HL-60 (cell line): ENCODE results near the gene CHAF1A.

Experiments used
- GABPA ChIP-seq: IDR thresholded peaks from 2 replicates; pipeline ENCODE4 v1.6.1; 2012; ENCODE audit warnings: low read depth
- POLR2AphosphoS5 ChIP-seq: IDR thresholded peaks from 2 replicates; pipeline ENCODE4 v1.6.1; 2012; ENCODE audit warnings: low read depth
- TF ChIP-seq, protein P1 (sequence below): IDR thresholded peaks from one replicate; pipeline ENCODE4 v1.5.1; 2011; ENCODE audit warnings: low read length, control low read depth, inconsistent platforms; ENCODE audit not compliant: insufficient read depth
- TF ChIP-seq, protein P2 (sequence below): IDR thresholded peaks from 2 replicates; pipeline ENCODE4 v1.6.1; 2012; ENCODE audit warnings: low read depth; ENCODE audit not compliant: insufficient replicate concordance

DNA sequence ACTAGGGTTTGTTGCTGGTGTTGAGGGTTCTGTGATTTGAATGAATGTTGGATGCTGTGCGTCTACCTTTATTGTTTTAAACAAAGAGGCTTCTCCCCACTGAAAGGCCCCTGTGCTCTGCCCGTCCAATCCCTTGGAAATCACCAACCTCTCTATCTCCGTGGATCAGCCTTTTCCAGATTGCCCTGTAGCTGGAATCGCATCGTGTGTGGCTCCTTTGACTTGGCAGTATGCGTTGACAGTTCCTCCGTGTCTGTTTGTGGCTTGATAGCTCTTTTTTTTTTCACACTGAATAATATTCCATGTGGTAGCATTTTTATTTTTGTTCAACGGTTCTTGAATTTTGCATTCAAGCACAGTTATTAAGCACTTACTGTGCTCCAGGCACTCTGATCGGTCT lies 32.0 kb downstream of the CHAF1A start:
- TF ChIP-seq, protein P1, sequence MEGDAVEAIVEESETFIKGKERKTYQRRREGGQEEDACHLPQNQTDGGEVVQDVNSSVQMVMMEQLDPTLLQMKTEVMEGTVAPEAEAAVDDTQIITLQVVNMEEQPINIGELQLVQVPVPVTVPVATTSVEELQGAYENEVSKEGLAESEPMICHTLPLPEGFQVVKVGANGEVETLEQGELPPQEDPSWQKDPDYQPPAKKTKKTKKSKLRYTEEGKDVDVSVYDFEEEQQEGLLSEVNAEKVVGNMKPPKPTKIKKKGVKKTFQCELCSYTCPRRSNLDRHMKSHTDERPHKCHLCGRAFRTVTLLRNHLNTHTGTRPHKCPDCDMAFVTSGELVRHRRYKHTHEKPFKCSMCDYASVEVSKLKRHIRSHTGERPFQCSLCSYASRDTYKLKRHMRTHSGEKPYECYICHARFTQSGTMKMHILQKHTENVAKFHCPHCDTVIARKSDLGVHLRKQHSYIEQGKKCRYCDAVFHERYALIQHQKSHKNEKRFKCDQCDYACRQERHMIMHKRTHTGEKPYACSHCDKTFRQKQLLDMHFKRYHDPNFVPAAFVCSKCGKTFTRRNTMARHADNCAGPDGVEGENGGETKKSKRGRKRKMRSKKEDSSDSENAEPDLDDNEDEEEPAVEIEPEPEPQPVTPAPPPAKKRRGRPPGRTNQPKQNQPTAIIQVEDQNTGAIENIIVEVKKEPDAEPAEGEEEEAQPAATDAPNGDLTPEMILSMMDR, result no peak
- TF ChIP-seq POLR2AphosphoS5 (no peak), GABPA (no peak)
- TF ChIP-seq, protein P2, sequence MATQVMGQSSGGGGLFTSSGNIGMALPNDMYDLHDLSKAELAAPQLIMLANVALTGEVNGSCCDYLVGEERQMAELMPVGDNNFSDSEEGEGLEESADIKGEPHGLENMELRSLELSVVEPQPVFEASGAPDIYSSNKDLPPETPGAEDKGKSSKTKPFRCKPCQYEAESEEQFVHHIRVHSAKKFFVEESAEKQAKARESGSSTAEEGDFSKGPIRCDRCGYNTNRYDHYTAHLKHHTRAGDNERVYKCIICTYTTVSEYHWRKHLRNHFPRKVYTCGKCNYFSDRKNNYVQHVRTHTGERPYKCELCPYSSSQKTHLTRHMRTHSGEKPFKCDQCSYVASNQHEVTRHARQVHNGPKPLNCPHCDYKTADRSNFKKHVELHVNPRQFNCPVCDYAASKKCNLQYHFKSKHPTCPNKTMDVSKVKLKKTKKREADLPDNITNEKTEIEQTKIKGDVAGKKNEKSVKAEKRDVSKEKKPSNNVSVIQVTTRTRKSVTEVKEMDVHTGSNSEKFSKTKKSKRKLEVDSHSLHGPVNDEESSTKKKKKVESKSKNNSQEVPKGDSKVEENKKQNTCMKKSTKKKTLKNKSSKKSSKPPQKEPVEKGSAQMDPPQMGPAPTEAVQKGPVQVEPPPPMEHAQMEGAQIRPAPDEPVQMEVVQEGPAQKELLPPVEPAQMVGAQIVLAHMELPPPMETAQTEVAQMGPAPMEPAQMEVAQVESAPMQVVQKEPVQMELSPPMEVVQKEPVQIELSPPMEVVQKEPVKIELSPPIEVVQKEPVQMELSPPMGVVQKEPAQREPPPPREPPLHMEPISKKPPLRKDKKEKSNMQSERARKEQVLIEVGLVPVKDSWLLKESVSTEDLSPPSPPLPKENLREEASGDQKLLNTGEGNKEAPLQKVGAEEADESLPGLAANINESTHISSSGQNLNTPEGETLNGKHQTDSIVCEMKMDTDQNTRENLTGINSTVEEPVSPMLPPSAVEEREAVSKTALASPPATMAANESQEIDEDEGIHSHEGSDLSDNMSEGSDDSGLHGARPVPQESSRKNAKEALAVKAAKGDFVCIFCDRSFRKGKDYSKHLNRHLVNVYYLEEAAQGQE, result no peak
